Endothelial cell of umbilical vein (primary cell): ENCODE data around the gene CLDN9. TPM values are rescaled to one million over a fixed set of nuclear protein-coding genes. Genes with fewer than 3 reads are reported as not detected.

ENCODE experiments used
- BruUV-seq: library from RNA; stranded (reverse); fragments of 400-500 nt; replicated peaks from 2 replicates; lab custom pipeline; 2021; lab: Mats Ljungman, UMichigan
- CTCF ChIA-PET: fragments of 300-600, 350-600 bp; sonication (Branson Sonifier 250); formaldehyde crosslinking; loops from one replicate; lab custom pipeline; 2021; ENCODE audit warnings: antibody characterized with exemption, inconsistent platforms; lab: Charles Lee
- POLR2A ChIA-PET: fragments of 300-600, 350-600 bp; sonication (Branson Sonifier 250); formaldehyde crosslinking; loops from one replicate; lab custom pipeline; 2021; ENCODE audit warnings: antibody characterized with exemption, inconsistent platforms; lab: Charles Lee
- DNase-seq: peaks from one replicate; pipeline ENCODE4 v3.0.0-alpha.2; 2011; ENCODE audit warnings: low read depth, low spot score
- FAIRE-seq: peaks from 2 replicates; lab custom pipeline; 2011; peaks lifted over from hg19 to GRCh38; lab: Jason Lieb, UNC
- H2AFZ ChIP-seq: 2 replicates; pipeline ENCODE4 v1.6.0; 2012; ENCODE audit warnings: low read depth, low read length, control low read depth, inconsistent platforms
- H3K27ac ChIP-seq: 2 replicates; pipeline ENCODE4 v1.5.1; 2011; ENCODE audit warnings: low read depth, mild to moderate bottlenecking, control low read depth, low read length, moderate library complexity; ENCODE audit not compliant: insufficient read depth
- H3K27me3 ChIP-seq, 2 experiments: 2 replicates each; pipeline versions ENCODE4 v1.6.0 to v1.6.1; 2011; ENCODE audit warnings: low read length in 2 of 2, mixed read lengths in 1 of 2; ENCODE audit not compliant: control insufficient read depth in 2 of 2, insufficient read depth in 2 of 2
- H3K36me3 ChIP-seq, 2 experiments: 2 replicates in 1 of 2; 3 replicates in 1 of 2; pipeline ENCODE4 v1.5.1; 2011; ENCODE audit warnings: low read length in 2 of 2, mild to moderate bottlenecking in 1 of 2, moderate library complexity in 1 of 2; ENCODE audit not compliant: control insufficient read depth in 2 of 2, insufficient read depth in 2 of 2; ENCODE audit errors: extremely low read depth in 1 of 2
- H3K4me1 ChIP-seq: 3 replicates; pipeline ENCODE4 v1.5.1; 2011; ENCODE audit warnings: mild to moderate bottlenecking, low read length; ENCODE audit not compliant: control insufficient read depth, insufficient read depth; ENCODE audit errors: extremely low read depth
- H3K4me2 ChIP-seq: 2 replicates; pipeline ENCODE4 v1.6.1; 2011; ENCODE audit warnings: low read length, control low read depth, mixed read lengths; ENCODE audit not compliant: insufficient read depth
- H3K4me3 ChIP-seq, 3 experiments: fragments of 200-600 bp in 1 of 3; sonication (generic), shearing (Covaris generic) in 1 of 3; replicated peaks in 1 of 3; 2 replicates each; pipeline ENCODE4 v1.5.1; 2011 to 2016; ENCODE audit warnings: control low read depth in 3 of 3, low read length in 3 of 3, mild to moderate bottlenecking in 2 of 3, inconsistent platforms in 1 of 3, low read depth in 1 of 3, moderate library complexity in 1 of 3; ENCODE audit not compliant: insufficient read depth in 1 of 3
- H3K79me2 ChIP-seq: 2 replicates; pipeline ENCODE4 v1.6.0; 2012; ENCODE audit warnings: low read length, inconsistent platforms; ENCODE audit not compliant: control insufficient read depth, insufficient read depth
- H3K9ac ChIP-seq: replicated peaks from 2 replicates; pipeline ENCODE3; 2011; ENCODE audit warnings: low read length, control low read depth; ENCODE audit not compliant: insufficient read depth; ENCODE audit errors: extremely low read depth
- H3K9me1 ChIP-seq: replicated peaks from 3 replicates; pipeline ENCODE4 v1.6.0; 2011; ENCODE audit warnings: mild to moderate bottlenecking, low read length; ENCODE audit not compliant: control insufficient read depth, insufficient read depth; ENCODE audit errors: extremely low read depth
- H3K9me3 ChIP-seq: replicated peaks from 2 replicates; pipeline ENCODE4 v1.5.1; 2012; ENCODE audit warnings: low read length, inconsistent platforms; ENCODE audit not compliant: control insufficient read depth, insufficient read depth
- H4K20me1 ChIP-seq: replicated peaks from 2 replicates; pipeline ENCODE3; 2011; ENCODE audit warnings: mild to moderate bottlenecking, low read length; ENCODE audit not compliant: control insufficient read depth, insufficient read depth; ENCODE audit errors: extremely low read depth
- CTCF ChIP-seq, 2 donors: IDR thresholded peaks; 1 replicate in 1 of 2; 2 replicates in 1 of 2; pipeline ENCODE4 v1.5.1; 2011; ENCODE audit warnings: low read length in 2 of 2, mild to moderate bottlenecking in 2 of 2, moderate library complexity in 2 of 2, control low read depth in 1 of 2, inconsistent platforms in 1 of 2, low read depth in 1 of 2; ENCODE audit not compliant: insufficient read depth in 1 of 2; ENCODE audit errors: extremely low read depth in 1 of 2
- EZH2 ChIP-seq: IDR thresholded peaks from 2 replicates; pipeline ENCODE4 v1.6.1; 2012; ENCODE audit warnings: borderline replicate concordance, low read depth, mild to moderate bottlenecking, moderate library complexity, low read length, inconsistent platforms; ENCODE audit not compliant: severe bottlenecking
- FOS ChIP-seq: IDR thresholded peaks from 2 replicates; pipeline ENCODE4 v1.6.1; 2011; ENCODE audit warnings: mild to moderate bottlenecking, low read length, moderate library complexity, borderline replicate concordance; ENCODE audit not compliant: insufficient read depth
- dilution Hi-C: fragments of 300-500 bp; cut with MboI; formaldehyde crosslinking; loops from one replicate; pipeline ENCODE4 v1.15.0; 2019; ENCODE audit warnings: low sequenced_read_pairs; ENCODE audit not compliant: extremely low pct_ligation_motif_present
- intact Hi-C: fragments of 100-400 bp; cut with micrococcal nuclease; formaldehyde crosslinking; loops from one replicate; pipeline ENCODE4 v1.10.0; 2022
- polyA plus RNA-seq, 4 experiments: library from polyadenylated mRNA; depleted of rRNA in 3 of 4; stranded (reverse) in 3 of 4; unstranded in 1 of 4; fragments of >200 nt; gene quantifications; 2 replicates each; pipeline versions ENCODE4 v1.2.1 to v1.2.3, GENCODE V29; 2011 to 2012; ENCODE audit warnings: missing spikeins in 1 of 4
- total RNA-seq: library from RNA; stranded (reverse); gene quantifications from 2 replicates; pipeline ENCODE4 v1.2.3, GENCODE V29; 2021

CLDN9 gene
- total and polyA plus RNA-seq, 2 donors (not counting 3 experiments of a cell fraction or from before 2014, with no cell fraction given), result 0.06 TPM; not detected in 1

GRCh38 chr16:2966808-2967191 lies 45.9 kb upstream of the CLDN9 start:
- H3K9ac ChIP-seq, result no peak overlapping the region
- peak; percentile 98 for TF ChIP-seq EZH2
- TF ChIP-seq CTCF (IDR thresholded peaks at IDR 0.05; ENCODE audit: extremely low read depth in 1 of 2, insufficient read depth in 1 of 2, low read depth in 1 of 2, low read length in 2 of 2), result no peak
- no peaks in the 10 kb centered on the region for H3K9me1 ChIP-seq
- no peak overlapping the region for H3K4me2 ChIP-seq
- peaks cover 16% of the 10 kb centered on the region for H3K4me1 ChIP-seq
- dilution Hi-C loops, result no loop called here
- intact Hi-C loops, result no loop called here
- peaks cover 12% of the 10 kb centered on the region for H3K79me2 ChIP-seq
- H4K20me1 ChIP-seq, result no peaks in the 10 kb centered on the region
- H3K27me3 ChIP-seq, result peaks cover 29 to 55% of the 10 kb centered on the region in 2 experiments
- POLR2A ChIA-PET, result no interaction called here
- DNase-seq (no peak), FAIRE-seq (no peak)
- H3K9me3 ChIP-seq, result no peaks in the 10 kb centered on the region
- H3K27ac ChIP-seq, result no peak overlapping the region
- H3K4me3 ChIP-seq, result no peak overlapping the region
- no peaks in the 10 kb centered on the region for H3K36me3 ChIP-seq
- H2AFZ ChIP-seq, result no peak overlapping the region
- no TSS peak for BruUV-seq
- CTCF ChIA-PET, result interaction anchor here (0.7 kb wide), 1 partner anchor 92 kb away, joined by 4 read pairs; no protein-coding TSS in a partner anchor

GRCh38 chr16:2967211-2967631 lies 45.5 kb upstream of the CLDN9 start:
- no peak for DNase-seq
- Histone ChIP-seq H2AFZ (no peak overlapping the region), H3K27me3 (peaks cover 29 to 53% of the 10 kb centered on the region in 2 experiments), H3K4me3 (no peak overlapping the region), H3K79me2 (peaks cover 12% of the 10 kb centered on the region), H3K4me1 (peaks cover 16% of the 10 kb centered on the region), H3K9ac (no peak overlapping the region), H3K9me3 (no peaks in the 10 kb centered on the region), H4K20me1 (no peaks in the 10 kb centered on the region), H3K4me2 (no peak overlapping the region), H3K36me3 (no peaks in the 10 kb centered on the region), H3K27ac (no peak overlapping the region), H3K9me1 (no peaks in the 10 kb centered on the region)
- POLR2A ChIA-PET, result no interaction called here
- no peak for FAIRE-seq
- CTCF ChIA-PET, result interaction anchor here (0.7 kb wide), 1 partner anchor 40 kb away, joined by 3 read pairs; no protein-coding TSS in a partner anchor
- dilution Hi-C loops, result no loop called here
- no TSS peak for BruUV-seq
- TF ChIP-seq FOS (no peak), EZH2 (peak; percentile 95)
- intact Hi-C loops, result no loop called here
